Smooth muscle cell (in vitro differentiated cells): Measurements from ENCODE around the gene SETD1A. TPM values are rescaled to one million over a fixed set of nuclear protein-coding genes. Genes with fewer than 3 reads are reported as not detected.
A peak's percentile ranks its signal among the peaks of the same experiment; 100 is the strongest.

ENCODE experiments used
- DNase-seq: peaks from one replicate; lab custom pipeline; 2025; ENCODE audit not compliant: unreplicated experiment; lab: John Stamatoyannopoulos, UW
- H2AFZ ChIP-seq: fragments of 200-600 bp; sonication (generic); 2 replicates; pipeline ENCODE4 v1.6.0; 2016; ENCODE audit warnings: antibody characterized with exemption, low read depth, mild to moderate bottlenecking
- H3F3A ChIP-seq: fragments of 200-600 bp; sonication (generic); 2 replicates; pipeline ENCODE4 v1.6.0; 2017; ENCODE audit warnings: antibody characterized with exemption, low read depth
- H3K27ac ChIP-seq: fragments of 200-600 bp; sonication (generic); 2 replicates; pipeline ENCODE4 v1.5.1; 2016; ENCODE audit warnings: low read depth, mild to moderate bottlenecking
- H3K27me3 ChIP-seq: fragments of 200-600 bp; sonication (generic); 2 replicates; pipeline ENCODE4 v1.6.1; 2016; ENCODE audit warnings: low read depth, mild to moderate bottlenecking
- H3K36me3 ChIP-seq: fragments of 200-600 bp; sonication (generic); 2 replicates; pipeline ENCODE4 v1.5.1; 2016; ENCODE audit warnings: low read depth
- H3K4me1 ChIP-seq: fragments of 200-600 bp; sonication (generic); 2 replicates; pipeline ENCODE4 v1.5.1; 2016; ENCODE audit warnings: low read depth
- H3K4me2 ChIP-seq: fragments of 200-600 bp; sonication (generic); 2 replicates; pipeline ENCODE4 v1.6.0; 2016; ENCODE audit warnings: mild to moderate bottlenecking
- H3K4me3 ChIP-seq: fragments of 200-600 bp; sonication (generic); 2 replicates; pipeline ENCODE4 v1.5.1; 2016; ENCODE audit warnings: mild to moderate bottlenecking
- H3K79me2 ChIP-seq: fragments of 200-600 bp; sonication (generic); 2 replicates; pipeline ENCODE4 v1.6.0; 2016; ENCODE audit warnings: low read depth, mild to moderate bottlenecking
- H3K9ac ChIP-seq: fragments of 200-600 bp; sonication (generic); 2 replicates; pipeline ENCODE4 v1.6.0; 2016; ENCODE audit warnings: low read depth
- H3K9me3 ChIP-seq: fragments of 200-600 bp; sonication (generic); replicated peaks from 2 replicates; pipeline ENCODE4 v1.5.1; 2016; ENCODE audit warnings: low read depth
- H4K20me1 ChIP-seq: fragments of 200-600 bp; sonication (generic); 2 replicates; pipeline ENCODE4 v1.6.0; 2016; ENCODE audit warnings: low read depth
- WGBS: methylation state at CpG from one replicate; pipeline ENCODE4 v1.1.7; 2016; ENCODE audit warnings: low lambda C conversion rate; 5-methylcytosine and 5-hydroxymethylcytosine counted together
- polyA plus RNA-seq: library from polyadenylated mRNA; unstranded; fragments of >200 nt; fragmentation: Nextera tagmentation; extraction: Ambion mirVana; gene quantifications from 2 replicates; pipeline ENCODE4 v1.2.1, GENCODE V29; 2016
- total RNA-seq: library from RNA; depleted of rRNA; stranded (reverse); fragments of >200 nt; gene quantifications from 2 replicates; pipeline ENCODE4 v1.2.3, GENCODE V29; 2014
- TF ChIP-seq, protein P1 (sequence below): fragments of 200-600 bp; sonication (generic); IDR thresholded peaks from 2 replicates; pipeline ENCODE4 v1.5.1; 2017; ENCODE audit warnings: borderline replicate concordance, mild to moderate bottlenecking, antibody characterized with exemption; ENCODE audit not compliant: insufficient read depth, poor library complexity, severe bottlenecking

The SETD1A gene
- total and polyA plus RNA-seq, 2 experiments from 2014 or later, result 1.2 to 2.9 TPM

DNA sequence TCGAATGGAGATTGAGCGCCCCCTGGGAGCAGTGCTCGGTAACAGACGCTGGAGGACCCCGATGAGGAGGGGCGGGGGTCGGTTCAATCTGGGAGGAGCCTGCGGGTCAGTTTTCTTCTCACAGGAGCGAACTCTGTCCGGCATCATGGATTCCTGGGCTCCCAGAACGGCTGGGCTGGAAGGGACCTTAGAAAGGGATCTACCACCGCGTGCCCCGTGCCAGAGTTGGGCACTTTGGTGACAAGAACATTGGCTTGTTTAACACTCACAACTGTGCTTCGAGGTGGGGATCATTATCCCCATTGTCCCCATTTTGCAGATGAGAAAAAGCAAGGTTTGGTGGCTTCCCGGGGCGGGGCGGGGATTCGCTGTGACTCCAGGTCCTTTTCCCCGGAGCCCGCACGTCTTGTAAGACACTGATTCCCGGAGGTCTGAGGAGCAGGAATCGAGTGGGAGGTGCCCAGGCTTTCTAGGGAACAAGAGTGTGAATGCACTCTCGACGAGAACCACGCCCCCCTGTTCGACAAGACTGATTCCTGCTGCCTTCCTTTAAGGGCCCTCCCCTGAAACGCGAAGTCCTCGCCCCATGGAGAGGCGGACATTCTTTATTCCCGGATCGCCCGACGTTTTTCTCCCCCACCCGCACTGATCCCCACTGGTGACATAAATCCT, 35.7 kb upstream of the SETD1A start:
- H3K36me3 ChIP-seq, result no peaks in the 10 kb centered on the region
- H4K20me1 ChIP-seq, result peaks cover 12% of the 10 kb centered on the region
- DNase-seq, result peak; percentile 94
- H3K4me3 ChIP-seq, result peak overlapping the region; percentile 62
- peak overlapping the region; percentile 50 for H2AFZ ChIP-seq
- peaks cover 10% of the 10 kb centered on the region for H3K4me1 ChIP-seq
- H3K27ac ChIP-seq, result peak overlapping the region; percentile 83
- no peaks in the 10 kb centered on the region for H3K9me3 ChIP-seq
- H3K4me2 ChIP-seq, result peak overlapping the region; percentile 86
- no peaks in the 10 kb centered on the region for H3K27me3 ChIP-seq
- 1% methylated on average over 36 of the region's 37 CpGs for WGBS
- peak overlapping the region; percentile 38 for H3K9ac ChIP-seq
- TF ChIP-seq, protein P1, sequence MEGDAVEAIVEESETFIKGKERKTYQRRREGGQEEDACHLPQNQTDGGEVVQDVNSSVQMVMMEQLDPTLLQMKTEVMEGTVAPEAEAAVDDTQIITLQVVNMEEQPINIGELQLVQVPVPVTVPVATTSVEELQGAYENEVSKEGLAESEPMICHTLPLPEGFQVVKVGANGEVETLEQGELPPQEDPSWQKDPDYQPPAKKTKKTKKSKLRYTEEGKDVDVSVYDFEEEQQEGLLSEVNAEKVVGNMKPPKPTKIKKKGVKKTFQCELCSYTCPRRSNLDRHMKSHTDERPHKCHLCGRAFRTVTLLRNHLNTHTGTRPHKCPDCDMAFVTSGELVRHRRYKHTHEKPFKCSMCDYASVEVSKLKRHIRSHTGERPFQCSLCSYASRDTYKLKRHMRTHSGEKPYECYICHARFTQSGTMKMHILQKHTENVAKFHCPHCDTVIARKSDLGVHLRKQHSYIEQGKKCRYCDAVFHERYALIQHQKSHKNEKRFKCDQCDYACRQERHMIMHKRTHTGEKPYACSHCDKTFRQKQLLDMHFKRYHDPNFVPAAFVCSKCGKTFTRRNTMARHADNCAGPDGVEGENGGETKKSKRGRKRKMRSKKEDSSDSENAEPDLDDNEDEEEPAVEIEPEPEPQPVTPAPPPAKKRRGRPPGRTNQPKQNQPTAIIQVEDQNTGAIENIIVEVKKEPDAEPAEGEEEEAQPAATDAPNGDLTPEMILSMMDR, result peak; percentile 82
- no peaks in the 10 kb centered on the region for H3F3A ChIP-seq
- H3K79me2 ChIP-seq, result peaks cover 3% of the 10 kb centered on the region

DNA sequence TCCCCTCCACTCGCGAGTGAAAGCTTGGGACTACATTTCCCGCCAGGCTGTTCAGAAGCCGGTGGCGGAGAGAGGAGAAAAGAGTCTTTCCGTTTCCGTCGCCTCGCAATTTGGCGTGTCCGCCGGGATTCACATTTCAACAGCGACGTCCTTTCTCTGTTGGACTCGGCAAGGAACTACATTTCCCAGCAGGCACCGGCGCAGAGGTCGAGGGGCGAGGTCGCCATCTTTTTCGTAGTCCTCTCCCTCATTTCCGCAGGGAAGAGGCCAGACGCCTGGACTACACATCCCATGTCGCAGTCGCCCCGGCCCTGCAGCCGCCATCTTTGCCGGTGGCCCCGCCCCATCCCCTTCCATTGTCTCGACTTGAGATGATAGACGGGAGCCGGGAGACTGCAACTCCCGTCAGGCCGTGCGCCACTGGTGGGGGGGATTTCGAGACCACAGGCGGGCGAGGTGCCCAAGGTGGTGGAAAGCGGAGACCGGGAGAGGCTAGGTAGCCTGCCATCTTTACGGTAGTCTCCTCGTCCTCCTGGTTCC, 35.1 kb upstream of the SETD1A start:
- Histone ChIP-seq H4K20me1 (peaks cover 12% of the 10 kb centered on the region), H3K9me3 (no peaks in the 10 kb centered on the region), H3K27ac (peak overlapping the region; percentile 94), H3K79me2 (peaks cover 3% of the 10 kb centered on the region), H3F3A (no peaks in the 10 kb centered on the region), H3K4me1 (peaks cover 10% of the 10 kb centered on the region), H3K27me3 (no peaks in the 10 kb centered on the region), H3K4me3 (peak overlapping the region; percentile 89), H3K4me2 (peak overlapping the region; percentile 86), H3K36me3 (no peaks in the 10 kb centered on the region), H3K9ac (peak overlapping the region; percentile 93), H2AFZ (peak overlapping the region; percentile 93)
- TF ChIP-seq, protein P1, result no peak
- WGBS, result under 1% methylated on average over 42 of the region's 42 CpGs
- peak; percentile 98 for DNase-seq

DNA sequence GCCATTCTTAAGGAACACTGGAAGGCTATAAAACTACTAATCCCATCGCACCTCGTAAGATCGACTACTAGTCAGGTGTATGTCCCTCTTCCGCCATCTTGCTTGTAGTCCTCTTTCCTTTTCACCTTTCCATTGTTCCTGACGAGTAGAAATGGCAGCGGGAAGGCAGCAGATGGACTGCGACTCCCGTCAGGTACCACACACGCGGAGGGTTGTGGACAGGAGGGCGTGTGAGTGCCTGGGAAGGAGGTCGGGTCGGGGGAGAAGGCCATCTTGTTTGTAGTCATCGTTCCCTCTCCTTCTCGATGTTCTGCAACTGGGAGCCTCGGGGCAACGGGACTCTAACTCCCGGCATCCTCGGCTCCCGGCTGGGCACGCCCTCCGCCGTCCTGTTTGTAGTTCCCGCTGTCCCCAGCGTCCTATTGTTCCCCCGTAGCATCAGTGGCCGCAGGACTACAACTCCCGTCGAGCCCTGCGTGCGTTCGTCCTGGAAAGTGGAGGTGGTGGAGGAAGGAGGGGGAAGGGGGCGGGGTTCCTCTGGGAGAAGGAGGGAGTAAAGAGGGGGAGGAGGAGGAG, 34.5 kb upstream of the SETD1A start:
- no peaks in the 10 kb centered on the region for H3K9me3 ChIP-seq
- TF ChIP-seq, protein P1, result no peak
- H3K27me3 ChIP-seq, result no peaks in the 10 kb centered on the region
- peaks cover 10% of the 10 kb centered on the region for H3K4me1 ChIP-seq
- H3K79me2 ChIP-seq, result peaks cover 3% of the 10 kb centered on the region
- peak overlapping the region; percentile 93 for H3K9ac ChIP-seq
- H4K20me1 ChIP-seq, result peaks cover 12% of the 10 kb centered on the region
- no peaks in the 10 kb centered on the region for H3F3A ChIP-seq
- no peaks in the 10 kb centered on the region for H3K36me3 ChIP-seq
- peak overlapping the region; percentile 94 for H3K27ac ChIP-seq
- peak overlapping the region; percentile 93 for H2AFZ ChIP-seq
- H3K4me2 ChIP-seq, result peak overlapping the region; percentile 93
- DNase-seq, result peak; percentile 94
- H3K4me3 ChIP-seq, result peak overlapping the region; percentile 89
- WGBS, result under 1% methylated on average over 32 of the region's 33 CpGs
